OCI-LY3 (cell line): Measurements from ENCODE around the gene ARCN1.

Experiments
- EZH2phosphoT487 ChIP-seq: fragments of 200-600 bp; shearing (Covaris generic); IDR thresholded peaks from 2 replicates; pipeline ENCODE4 v1.6.1; 2018; ENCODE audit warnings: antibody characterized with exemption, mixed run types, low read depth
- TF ChIP-seq, protein P1 (sequence below): fragments of 200-600, 300-600 bp; sonication (generic); IDR thresholded peaks from 2 replicates; pipeline ENCODE4 v1.5.1; 2014; ENCODE audit warnings: antibody characterized with exemption, low read length, low read depth

DNA sequence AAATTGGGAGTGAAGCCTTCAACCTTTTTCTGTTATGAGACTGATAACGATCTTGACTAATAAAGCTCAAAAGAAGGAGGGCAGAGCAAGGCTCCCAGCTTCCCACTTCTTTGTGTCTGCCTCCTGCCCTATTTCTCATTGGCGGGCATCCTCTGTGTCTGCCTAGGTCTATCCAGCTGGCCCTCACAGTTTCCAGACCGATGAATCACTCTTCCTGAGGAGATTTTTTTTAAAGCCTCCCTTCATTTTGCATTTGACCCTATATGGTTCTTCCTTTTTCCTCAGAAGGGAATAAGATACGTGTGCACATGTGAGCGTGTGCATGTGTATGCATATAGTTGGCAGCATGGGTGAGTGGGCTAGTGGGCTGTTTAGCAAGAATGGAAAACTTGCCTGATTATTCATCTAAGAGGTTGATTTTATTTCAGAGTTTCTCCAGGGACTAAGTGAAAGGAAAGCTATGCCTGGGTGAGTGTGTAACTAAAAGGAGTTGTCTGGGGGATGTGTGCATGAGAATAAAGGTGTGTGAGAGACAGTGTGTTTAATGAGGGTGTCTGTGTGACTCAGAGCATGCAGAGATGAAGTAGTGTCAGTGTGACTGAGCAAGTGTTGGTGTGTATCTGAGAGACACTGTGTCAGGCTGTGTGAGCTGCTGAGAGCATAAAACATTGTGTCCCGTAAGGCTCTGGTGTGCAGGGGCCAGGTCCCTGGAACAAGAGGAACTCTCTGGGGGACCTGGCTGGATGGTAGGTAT, 47.4 kb downstream of the ARCN1 start:
- TF ChIP-seq, protein P1, sequence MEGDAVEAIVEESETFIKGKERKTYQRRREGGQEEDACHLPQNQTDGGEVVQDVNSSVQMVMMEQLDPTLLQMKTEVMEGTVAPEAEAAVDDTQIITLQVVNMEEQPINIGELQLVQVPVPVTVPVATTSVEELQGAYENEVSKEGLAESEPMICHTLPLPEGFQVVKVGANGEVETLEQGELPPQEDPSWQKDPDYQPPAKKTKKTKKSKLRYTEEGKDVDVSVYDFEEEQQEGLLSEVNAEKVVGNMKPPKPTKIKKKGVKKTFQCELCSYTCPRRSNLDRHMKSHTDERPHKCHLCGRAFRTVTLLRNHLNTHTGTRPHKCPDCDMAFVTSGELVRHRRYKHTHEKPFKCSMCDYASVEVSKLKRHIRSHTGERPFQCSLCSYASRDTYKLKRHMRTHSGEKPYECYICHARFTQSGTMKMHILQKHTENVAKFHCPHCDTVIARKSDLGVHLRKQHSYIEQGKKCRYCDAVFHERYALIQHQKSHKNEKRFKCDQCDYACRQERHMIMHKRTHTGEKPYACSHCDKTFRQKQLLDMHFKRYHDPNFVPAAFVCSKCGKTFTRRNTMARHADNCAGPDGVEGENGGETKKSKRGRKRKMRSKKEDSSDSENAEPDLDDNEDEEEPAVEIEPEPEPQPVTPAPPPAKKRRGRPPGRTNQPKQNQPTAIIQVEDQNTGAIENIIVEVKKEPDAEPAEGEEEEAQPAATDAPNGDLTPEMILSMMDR, result no peak
- TF ChIP-seq EZH2phosphoT487, result no peak
